Measurements from ENCODE around the gene HECA.
"Not testable (repeated sequence)": the region's sequence is repeated elsewhere in the genome, so short reads cannot be mapped to it uniquely, and the experiment has no call there.

The HECA gene

DNA sequence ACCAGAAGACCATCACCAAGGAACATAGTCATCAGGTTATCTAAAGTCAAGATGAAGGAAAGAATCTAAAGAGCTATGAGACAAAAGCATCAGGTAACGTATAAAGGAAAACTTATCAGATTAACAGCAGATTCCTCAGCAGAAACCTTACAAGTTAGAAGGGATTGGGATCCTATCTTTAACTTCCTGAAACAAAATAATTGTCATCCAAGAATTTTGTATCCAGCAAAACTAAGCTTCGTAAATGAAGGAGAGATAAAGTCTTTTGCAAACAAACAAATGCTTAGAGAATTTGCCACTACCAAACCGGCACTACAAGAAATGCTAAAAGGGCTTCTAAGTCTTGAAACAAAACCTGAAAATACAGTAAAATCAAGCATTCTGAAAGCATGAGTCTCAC, 71.0 kb downstream of the HECA start:
- DNase-seq (ENCODE audit: low spot score) = no peak

DNA sequence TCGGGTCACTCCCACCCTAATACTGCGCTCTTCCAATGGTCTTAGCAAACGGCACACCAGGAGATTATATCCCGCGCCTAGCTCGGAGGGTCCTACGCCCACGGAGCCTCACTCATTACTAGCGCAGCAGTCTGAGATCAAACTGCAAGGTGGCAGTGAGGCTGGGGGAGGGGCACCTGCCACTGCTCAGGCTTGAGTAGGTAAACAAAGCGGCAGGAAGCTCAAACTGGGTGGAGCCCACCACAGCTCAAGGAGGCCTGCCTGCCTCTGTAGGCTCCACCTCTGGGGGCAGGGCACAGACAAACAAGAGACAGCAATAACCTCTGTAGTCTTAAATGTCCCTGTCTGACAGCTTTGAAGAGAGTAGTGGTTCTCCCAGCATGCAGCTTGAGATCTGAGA, 75.9 kb downstream of the HECA start:
- DNase-seq (ENCODE audit: low spot score) = not testable (repeated sequence)

DNA sequence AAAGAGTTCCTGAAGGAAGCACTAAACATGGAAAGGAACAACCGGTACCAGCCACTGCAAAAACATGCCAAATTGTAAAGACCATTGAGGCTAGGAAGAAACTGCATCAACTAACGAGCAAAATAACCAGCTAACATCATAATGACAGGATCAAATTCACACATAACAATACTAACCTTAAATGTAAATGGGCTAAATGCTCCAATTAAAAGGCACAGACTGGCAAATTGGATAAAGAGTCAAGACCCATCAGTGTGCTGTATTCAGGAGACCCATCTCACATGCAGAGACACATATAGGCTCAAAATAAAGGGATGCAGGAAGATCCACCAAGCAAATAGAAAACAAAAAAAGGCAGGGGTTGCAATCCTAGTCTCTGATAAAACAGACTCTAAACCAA, 77.6 kb downstream of the HECA start:
- DNase-seq (ENCODE audit: low spot score) = not testable (repeated sequence)

DNA sequence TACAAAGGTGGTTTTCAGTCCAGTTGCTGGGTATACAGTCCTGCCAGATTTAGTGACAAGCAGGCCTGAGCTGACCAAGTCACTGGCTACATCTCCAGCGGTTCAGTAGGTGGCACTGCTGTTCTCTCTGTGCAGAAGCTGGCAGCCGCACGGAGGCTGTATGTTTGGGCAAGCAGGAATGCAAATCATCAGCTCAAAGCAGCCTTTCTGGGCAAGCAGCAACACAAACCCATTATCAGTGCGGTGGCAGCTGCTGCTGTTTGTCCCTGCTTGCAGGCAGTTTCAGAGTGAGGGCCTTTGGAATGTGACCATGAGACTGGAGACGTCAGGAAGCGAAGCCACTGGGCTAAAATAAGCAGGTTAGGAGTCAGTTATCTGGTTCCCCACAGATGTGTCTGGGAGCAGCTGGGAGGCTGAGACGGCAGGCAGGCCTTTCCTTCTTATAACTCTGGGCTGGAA, 84.4 kb downstream of the HECA start:
- peak; percentile 69 for DNase-seq (ENCODE audit: low spot score)

DNA sequence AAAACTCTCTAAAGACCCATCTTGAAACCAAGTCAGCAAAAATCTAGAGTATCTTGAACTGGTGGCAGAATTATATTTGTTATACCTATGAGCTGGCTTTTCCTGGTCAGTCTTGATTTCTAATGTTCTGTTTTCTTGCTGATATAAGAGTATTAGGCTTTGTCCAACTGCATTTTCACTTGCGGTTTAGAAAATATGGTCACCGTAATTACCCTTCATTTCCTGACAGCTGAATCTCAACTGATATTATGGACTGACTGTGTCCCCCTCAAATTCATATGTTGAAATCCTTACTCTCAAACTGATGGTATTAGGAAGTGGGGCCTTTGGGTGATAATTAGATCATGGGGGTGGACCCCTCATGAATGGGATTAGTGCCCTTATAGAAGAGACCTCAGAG, 84.9 kb downstream of the HECA start:
- DNase-seq (ENCODE audit: low spot score) = no peak

DNA sequence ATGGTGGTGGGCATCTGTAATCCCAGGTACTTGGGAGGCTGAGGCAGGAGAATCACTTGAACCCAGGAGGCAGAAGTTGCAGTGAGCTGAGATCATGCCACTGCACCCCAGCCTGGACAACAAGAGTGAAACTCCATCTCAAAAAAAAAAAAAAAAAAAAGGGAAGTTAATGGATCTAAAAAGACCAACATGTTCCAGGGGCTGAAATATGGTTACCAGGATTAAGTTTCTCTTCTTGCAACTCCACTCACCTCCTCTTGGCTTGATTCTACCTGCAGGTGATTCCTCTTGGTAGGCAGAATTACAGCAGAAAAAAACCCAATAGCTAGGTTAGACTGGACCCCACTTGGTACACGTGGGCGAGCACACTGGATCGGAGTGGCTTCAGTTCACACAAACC, 93.5 kb downstream of the HECA start:
- not testable (repeated sequence) for DNase-seq (ENCODE audit: low spot score)
